C4-2B (cell line): ENCODE measurements around the gene PLA1A.
A peak's percentile ranks its signal among the peaks of the same experiment; 100 is the strongest.

Source experiments
- H3K27ac ChIP-seq: fragments of 450-650 bp; 2 replicates; pipeline ENCODE4 v1.5.1; 2017
- CTCF ChIP-seq: fragments of 450-650 bp; conservative IDR thresholded peaks from 2 replicates; pipeline ENCODE4 v1.5.1; 2017; ENCODE audit warnings: mild to moderate bottlenecking
- ZFX ChIP-seq: fragments of 450-650 bp; IDR thresholded peaks from 2 replicates; pipeline ENCODE4 v1.6.1; 2017

PLA1A gene

DNA sequence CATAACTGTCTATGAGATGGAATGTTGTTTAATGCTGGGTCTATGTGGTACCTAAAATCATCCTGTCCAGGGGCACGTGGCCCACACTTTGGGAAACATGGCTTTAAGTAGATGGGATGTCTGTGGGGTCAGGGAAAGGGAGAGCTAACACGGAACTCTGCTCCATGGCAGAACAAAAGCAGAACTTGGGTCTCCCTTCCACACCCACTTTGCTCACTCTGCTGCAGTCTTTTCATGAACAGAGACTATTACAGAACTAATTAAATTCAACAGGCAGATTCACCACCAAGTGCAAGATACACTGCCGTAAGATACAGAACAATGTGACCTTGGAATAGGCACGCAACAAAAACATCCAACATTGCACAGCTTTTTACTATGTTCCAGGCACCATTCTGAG is 34.5 kb downstream of the PLA1A start:
- H3K27ac ChIP-seq = no peak overlapping the region
- TF ChIP-seq CTCF (no peak), ZFX (no peak)

DNA sequence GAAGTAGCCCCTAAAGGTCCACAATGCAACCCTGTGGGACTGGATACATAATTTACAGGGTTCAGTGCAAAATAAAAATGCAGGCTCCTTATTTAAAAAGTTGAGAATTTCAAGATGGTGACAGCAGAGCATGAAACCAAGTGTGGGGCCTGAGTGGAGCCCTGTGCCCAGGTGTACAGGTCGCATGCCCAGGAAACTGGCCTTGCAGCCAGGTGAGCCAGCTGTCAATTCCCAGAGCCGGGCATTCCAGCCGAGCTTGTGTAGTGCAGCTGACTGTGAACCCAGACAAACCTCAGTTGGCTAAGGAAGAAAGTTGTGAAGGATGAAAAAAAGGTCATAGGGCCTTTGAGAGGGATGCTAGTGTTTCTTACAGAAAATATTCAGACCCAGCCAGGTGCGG is 35.1 kb downstream of the PLA1A start:
- TF ChIP-seq CTCF (no peak), ZFX (no peak)
- H3K27ac ChIP-seq = no peak overlapping the region

- TF ChIP-seq ZFX = no peak
- TF ChIP-seq CTCF = no peak
- peak overlapping the region; percentile 3; the same call in 1 of the 2 replicates for H3K27ac ChIP-seq
Observed at GRCh38 chr3:119635719-119636118, 38.0 kb downstream of the PLA1A start.

DNA sequence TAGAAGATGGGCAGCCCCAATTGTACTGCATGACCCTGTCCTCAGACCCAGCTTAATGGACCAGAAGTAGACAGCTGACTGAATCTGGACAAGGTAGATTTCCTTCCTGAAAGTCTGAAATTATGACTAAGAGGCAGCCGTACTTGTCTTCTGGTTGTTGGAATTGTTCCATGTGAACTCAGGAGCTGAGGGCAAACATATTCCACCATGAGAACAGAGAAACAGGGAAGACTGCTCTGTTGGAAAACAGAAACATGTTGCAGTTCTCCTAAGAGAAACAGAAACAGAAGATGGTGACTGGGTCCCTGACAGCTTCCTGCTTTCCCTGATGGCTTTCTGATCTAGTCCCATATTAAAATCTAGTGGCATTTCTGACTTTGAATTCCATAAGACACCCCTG is 38.6 kb downstream of the PLA1A start:
- H3K27ac ChIP-seq = peak overlapping the region; percentile 3; the same call in 1 of the 2 replicates
- TF ChIP-seq ZFX = no peak
- no peak for TF ChIP-seq CTCF

GRCh38 chr3:119636891-119637611 is 39.4 kb downstream of the PLA1A start:
- TF ChIP-seq ZFX (no peak), CTCF (no peak)
- no peak overlapping the region for H3K27ac ChIP-seq

DNA sequence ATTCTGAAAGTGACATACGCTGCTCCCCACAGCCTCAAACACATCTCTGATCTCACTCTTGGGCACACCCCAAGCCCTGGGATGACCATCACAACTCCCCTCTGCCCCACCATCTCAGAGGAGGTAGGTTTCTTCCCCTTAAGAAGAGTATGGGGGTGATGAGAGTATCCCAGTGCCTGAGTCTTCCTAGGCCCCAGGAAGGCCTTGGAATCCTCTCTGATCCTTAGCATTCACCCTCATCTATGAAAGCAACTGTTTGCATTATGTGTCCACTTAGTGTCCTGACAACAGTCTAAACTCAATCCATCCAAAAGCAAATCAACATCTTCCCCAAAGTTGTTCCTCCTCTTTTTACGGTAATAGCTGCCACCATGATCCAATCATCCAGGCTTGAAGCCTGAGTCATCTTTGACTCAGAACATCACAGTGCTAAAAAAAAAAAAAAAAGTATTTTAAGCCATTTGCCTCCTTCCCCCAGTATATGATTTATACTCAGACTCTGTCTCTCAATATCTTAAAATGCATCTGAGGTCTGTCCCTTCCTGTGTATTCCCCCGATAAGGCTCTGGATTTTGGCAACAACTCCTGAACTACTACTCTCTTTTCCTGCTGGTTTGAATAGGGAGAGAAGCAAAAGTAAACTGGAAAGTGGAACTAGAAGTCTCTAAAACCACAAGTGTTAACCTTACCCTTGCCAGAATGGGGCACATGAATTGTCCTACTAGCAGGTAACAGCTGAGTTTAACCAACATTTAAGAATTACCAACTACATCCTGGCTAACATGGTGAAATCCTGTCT is 40.2 kb downstream of the PLA1A start:
- no peak for TF ChIP-seq ZFX
- TF ChIP-seq CTCF = no peak
- H3K27ac ChIP-seq = no peak overlapping the region
